ENCODE data around the gene BPIFA3.

BPIFA3 gene

GRCh38 chr20:33272155-33272873 is 55.2 kb downstream of the BPIFA3 start:
- Histone ChIP-seq H3K4me1 (ENCODE audit: insufficient read depth, low read length) (no peaks in the 10 kb centered on the region), H3K9ac (ENCODE audit: low read depth, low read length) (no peak overlapping the region), H2AFZ (ENCODE audit: low read depth, low read length) (no peak overlapping the region), H3K9me3 (ENCODE audit: insufficient read depth, low read length, severe bottlenecking) (no peaks in the 10 kb centered on the region), H3K27me3 (ENCODE audit: insufficient read depth, low read length, poor library complexity) (peaks cover 12% of the 10 kb centered on the region), H3K4me3 (ENCODE audit: low read depth in 1 of 2, low read length in 2 of 2) (no peak overlapping the region), H4K20me1 (ENCODE audit: insufficient read depth, low read length) (no peaks in the 10 kb centered on the region), H3K27ac (ENCODE audit: low read length) (no peak overlapping the region), H3K36me3 (ENCODE audit: insufficient read depth, low read length) (no peaks in the 10 kb centered on the region), H3K79me2 (ENCODE audit: insufficient read depth, low read length) (no peaks in the 10 kb centered on the region), H3K4me2 (ENCODE audit: insufficient read depth, low read length) (no peak overlapping the region)
- no peak for DNase-seq
- no peak for ATAC-seq (ENCODE audit: insufficient read depth, low read depth)
- no peak for TF ChIP-seq CTCF (IDR thresholded peaks at IDR 0.05; ENCODE audit: borderline replicate concordance, extremely low read depth, low read length, poor library complexity, severe bottlenecking)
- TF ChIP-seq EZH2 (IDR thresholded peaks at IDR 0.05; ENCODE audit: borderline replicate concordance, low read depth, low read length, severe bottlenecking): no peak

- peaks cover 18% of the 10 kb centered on the region for H3K27me3 ChIP-seq (ENCODE audit: insufficient read depth, low read length, poor library complexity)
- H3K9me3 ChIP-seq (ENCODE audit: insufficient read depth, low read length, severe bottlenecking): no peaks in the 10 kb centered on the region
- no peak overlapping the region for H3K27ac ChIP-seq (ENCODE audit: low read length)
- ATAC-seq (ENCODE audit: insufficient read depth, low read depth): no peak
- DNase-seq: no peak
- no peak overlapping the region for H2AFZ ChIP-seq (ENCODE audit: low read depth, low read length)
- H3K36me3 ChIP-seq (ENCODE audit: insufficient read depth, low read length): no peaks in the 10 kb centered on the region
- H3K4me2 ChIP-seq (ENCODE audit: insufficient read depth, low read length): no peak overlapping the region
- TF ChIP-seq EZH2 (IDR thresholded peaks at IDR 0.05; ENCODE audit: borderline replicate concordance, low read depth, low read length, severe bottlenecking): no peak
- TF ChIP-seq CTCF (IDR thresholded peaks at IDR 0.05; ENCODE audit: borderline replicate concordance, extremely low read depth, low read length, poor library complexity, severe bottlenecking): no peak
- H3K4me3 ChIP-seq (ENCODE audit: low read depth in 1 of 2, low read length in 2 of 2): no peak overlapping the region
- no peak overlapping the region for H3K9ac ChIP-seq (ENCODE audit: low read depth, low read length)
- H3K4me1 ChIP-seq (ENCODE audit: insufficient read depth, low read length): no peaks in the 10 kb centered on the region
- H3K79me2 ChIP-seq (ENCODE audit: insufficient read depth, low read length): no peaks in the 10 kb centered on the region
- H4K20me1 ChIP-seq (ENCODE audit: insufficient read depth, low read length): no peaks in the 10 kb centered on the region
Measured at GRCh38 chr20:33273117-33273851, 56.1 kb downstream of the BPIFA3 start.

- H4K20me1 ChIP-seq (ENCODE audit: insufficient read depth, low read length): no peaks in the 10 kb centered on the region
- no peaks in the 10 kb centered on the region for H3K4me1 ChIP-seq (ENCODE audit: insufficient read depth, low read length)
- no peaks in the 10 kb centered on the region for H3K9me3 ChIP-seq (ENCODE audit: insufficient read depth, low read length, severe bottlenecking)
- no peak overlapping the region for H3K4me2 ChIP-seq (ENCODE audit: insufficient read depth, low read length)
- ATAC-seq (ENCODE audit: insufficient read depth, low read depth) (no peak), DNase-seq (no peak)
- no peaks in the 10 kb centered on the region for H3K36me3 ChIP-seq (ENCODE audit: insufficient read depth, low read length)
- no peak overlapping the region for H3K9ac ChIP-seq (ENCODE audit: low read depth, low read length)
- H3K79me2 ChIP-seq (ENCODE audit: insufficient read depth, low read length): no peaks in the 10 kb centered on the region
- TF ChIP-seq CTCF (IDR thresholded peaks at IDR 0.05; ENCODE audit: borderline replicate concordance, extremely low read depth, low read length, poor library complexity, severe bottlenecking) (no peak), EZH2 (IDR thresholded peaks at IDR 0.05; ENCODE audit: borderline replicate concordance, low read depth, low read length, severe bottlenecking) (no peak)
- H2AFZ ChIP-seq (ENCODE audit: low read depth, low read length): no peak overlapping the region
- H3K27ac ChIP-seq (ENCODE audit: low read length): no peak overlapping the region
- peaks cover 18% of the 10 kb centered on the region for H3K27me3 ChIP-seq (ENCODE audit: insufficient read depth, low read length, poor library complexity)
- H3K4me3 ChIP-seq (ENCODE audit: low read depth in 1 of 2, low read length in 2 of 2): no peak overlapping the region
Measured at GRCh38 chr20:33275215-33275614, 58.1 kb downstream of the BPIFA3 start.
